Activated T-cell treated with anti-CD3 and anti-CD28 coated beads for 4 hours (primary cell): ENCODE results near the gene TP53TG5.

Experiments used
- DNase-seq: peaks from one replicate; pipeline ENCODE4 v3.0.0-alpha.2; 2020

TP53TG5 gene

DNA sequence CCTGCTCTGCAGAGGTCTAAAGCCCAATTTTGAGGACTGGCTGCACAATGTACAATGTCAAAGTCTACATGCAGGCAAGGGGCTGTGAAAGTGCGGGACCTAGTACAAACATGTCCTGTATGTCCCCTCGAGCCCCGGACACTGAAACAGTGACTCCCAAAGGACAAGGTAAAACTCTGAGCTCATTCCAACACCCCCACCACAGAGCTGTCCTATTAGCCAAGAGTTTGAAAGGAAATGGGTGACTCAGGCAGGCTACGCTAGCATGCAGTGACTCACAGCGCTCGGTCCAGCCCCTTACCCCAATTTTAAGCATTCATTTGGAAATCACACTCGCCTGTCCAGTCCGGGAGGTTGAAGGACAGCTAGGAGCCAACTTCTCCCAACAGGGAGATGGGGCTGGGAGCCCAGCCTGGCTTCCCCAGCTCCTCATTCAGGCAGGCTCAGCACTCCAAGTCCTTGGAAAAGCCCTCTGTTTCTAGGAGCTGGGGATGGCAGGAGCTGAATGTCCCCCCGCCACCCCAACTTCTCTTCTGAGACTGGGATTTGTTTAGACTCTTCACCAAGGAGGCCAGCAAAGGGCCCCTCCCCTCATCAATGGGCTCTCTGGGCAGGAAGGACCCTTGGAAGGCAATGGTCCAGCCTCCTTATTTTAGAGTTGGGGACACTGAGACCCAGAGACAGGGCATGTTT lies 33.8 kb downstream of the TP53TG5 start:
- no peak for DNase-seq

DNA sequence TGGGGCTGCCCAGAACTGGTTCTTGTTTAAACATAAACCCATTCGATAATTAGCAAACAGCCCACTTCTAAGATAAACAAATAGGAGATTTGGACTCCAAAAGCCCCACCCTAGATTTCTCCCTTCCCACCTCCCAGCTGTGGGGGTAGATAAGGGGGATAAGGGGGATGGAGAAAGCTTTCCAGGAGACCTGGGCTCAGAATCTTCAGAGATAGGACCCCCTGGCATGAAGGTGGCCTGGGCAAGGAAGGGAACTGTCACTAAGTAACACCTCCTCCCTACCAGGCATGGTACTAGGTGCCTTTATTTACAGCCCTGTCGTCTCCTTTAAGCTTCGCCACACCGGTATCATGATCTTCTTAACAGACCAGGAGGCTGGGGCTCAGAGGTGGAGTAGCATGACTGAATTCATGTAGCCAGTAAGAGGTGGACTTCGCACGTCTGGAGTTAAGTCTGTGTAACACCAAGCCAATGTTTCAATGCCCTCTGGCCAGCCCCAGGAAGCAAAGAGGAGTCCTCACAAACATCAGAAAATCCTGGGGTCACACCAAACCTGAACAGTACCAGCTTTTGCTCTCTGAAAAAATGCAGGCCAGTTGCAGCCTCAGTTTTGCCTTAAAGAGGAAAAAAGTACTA lies 34.5 kb downstream of the TP53TG5 start:
- no peak for DNase-seq

DNA sequence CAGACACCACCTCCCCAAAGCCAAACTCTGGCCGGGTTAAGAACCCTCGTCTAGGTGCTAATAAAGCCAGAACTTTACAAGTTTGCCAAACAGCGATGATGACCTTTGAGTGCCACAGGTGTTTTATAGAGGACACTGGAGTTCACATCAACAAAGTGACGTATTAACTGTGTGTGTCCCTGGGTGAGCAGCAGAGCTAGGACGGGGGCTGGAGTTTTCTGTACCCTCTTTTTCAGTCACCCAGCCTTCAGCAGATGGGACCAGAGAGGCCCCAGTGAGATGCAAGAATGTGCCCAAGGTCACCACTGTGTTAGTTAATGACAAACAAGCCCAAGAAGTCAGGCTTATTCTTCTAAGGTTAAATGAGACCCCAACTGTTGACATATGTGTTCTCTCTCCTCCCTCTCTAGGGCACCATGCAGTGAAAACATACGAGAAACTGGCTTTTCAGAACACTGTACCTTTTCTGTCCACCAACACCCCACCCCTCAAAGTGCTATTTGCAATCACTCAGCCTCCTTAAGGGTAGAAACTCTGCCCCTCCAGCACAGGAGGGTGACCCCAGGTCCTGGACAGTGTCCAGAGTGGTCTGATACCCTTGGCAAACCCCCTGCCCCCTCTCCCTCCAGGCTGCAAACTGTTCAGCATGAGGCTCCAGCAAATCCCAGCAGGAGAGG lies 35.1 kb downstream of the TP53TG5 start:
- no peak for DNase-seq

DNA sequence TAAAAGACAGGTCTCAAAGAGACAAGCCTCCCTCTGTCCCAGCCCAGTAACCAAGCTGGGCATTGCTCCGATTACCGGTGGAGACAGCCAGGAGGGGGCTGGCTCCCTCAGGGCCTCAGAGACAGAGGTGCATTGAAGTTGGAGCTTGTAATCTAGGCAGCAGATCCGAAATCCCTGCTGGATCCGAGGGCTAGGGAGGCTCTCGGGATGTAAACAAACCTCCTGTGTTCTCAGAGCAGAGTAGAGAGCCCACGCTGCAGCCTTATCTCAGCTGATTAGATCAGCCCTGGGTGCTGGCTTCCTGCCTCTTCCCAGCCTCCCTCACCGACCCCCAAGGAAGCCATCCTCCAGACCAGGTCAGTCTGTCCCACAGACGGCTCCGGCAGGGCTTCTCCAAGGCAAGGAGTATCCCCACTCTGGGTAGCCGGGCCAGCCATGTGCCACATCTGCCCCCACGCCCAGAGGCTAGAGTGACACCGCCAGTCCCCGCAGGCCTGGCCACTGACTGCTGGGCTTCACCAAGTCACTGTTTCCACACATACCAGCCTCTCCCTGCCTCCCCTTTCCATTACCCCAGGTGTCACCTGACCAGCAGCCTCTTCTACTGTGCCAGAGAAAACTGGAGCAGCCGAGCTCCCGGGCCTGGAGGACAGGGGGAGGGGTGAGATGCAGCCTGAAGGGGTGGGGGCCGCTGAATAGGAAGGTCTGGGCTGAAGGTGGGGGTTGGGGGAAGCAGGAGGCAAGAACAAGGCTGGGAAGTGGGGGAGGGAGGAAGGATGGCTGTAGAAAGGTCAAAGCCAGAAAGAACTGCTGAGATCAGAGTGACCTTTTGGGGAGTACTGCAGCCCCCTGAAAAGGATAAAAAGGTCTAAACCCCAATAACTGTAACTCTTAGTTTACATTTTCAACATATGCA lies 35.9 kb downstream of the TP53TG5 start:
- no peak for DNase-seq

DNA sequence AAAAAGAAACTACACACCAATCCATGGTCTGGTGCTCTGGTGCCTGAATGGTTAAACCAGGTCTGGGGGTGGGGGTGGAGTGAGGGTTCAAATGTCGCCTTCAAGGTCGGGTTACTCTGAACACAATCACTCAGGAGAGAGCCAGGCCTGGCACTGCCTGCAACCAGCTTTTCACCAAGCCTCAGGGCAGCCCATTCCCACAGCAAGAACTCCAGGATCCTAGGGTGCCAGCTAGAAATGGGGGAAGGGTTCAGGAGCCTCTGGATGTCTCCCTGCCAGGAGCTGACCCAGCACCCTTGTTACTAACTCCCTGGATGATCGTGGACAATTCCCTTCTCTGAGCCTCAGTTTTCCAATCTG lies 36.6 kb downstream of the TP53TG5 start:
- DNase-seq = no peak

DNA sequence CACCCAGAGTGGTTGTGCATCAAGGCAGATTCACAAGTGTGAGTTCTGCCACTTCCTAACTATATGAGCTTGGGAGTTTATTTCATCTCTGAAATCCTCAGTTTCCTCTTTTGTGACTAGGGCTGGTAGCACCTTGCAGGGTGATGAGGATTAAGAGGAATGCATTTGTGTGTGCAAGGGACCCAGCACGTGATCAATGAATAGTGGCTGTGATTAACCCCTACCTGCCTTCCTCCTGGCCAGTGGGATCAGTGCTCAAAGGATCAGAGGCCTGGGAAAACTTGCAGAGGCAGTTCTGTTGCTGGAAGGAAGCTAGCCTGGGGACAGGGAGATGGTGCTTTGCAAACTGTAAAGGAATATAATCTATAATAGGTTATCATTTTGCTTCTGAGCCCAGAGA lies 37.2 kb downstream of the TP53TG5 start:
- no peak for DNase-seq

DNA sequence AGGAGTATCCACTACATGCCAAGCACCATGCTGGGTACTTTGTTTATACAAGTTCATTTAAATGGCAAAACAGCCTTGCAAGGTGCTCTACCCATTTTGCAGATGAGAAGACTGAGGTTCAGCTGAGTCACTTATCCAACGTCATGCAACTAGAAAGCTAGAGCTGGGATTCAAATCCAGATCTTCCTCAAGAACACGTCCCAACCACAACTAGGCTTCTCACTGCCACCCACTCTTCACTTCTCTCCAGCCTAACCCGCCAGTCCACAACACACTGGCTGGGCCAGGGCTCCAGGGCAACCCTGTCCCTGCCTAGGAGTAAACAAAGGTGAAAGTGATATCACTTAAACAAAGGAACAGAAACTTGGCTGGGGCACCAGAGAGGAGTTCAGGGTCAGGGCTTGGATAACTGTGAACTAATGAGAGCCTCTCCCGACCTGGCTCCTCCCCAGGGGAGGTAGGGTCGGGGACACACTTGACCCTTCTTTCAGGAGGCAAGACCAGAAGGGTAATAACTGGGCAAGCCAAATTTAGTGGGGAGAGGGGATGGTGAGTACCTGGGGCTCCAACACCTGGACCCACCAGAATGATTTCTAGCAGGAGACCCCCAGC lies 37.8 kb downstream of the TP53TG5 start:
- no peak for DNase-seq

DNA sequence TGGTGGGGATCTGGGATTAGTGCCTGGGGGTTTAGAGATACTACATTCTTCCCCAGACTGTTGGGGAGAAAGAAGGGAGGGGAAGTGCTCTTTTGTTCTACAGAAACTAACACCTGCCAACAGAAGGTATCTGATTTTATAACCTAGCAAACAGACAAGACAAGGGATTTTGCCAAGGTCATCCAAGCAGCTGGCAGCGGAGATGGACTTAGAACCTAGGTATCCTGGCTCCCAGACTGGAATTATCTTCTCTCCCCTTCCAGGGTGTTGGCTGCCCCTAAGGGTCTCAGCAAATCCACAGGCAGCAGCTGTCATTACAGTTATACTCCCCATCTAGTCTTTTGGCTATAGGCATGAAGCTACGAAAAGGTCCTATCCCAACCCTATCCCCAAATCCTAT lies 38.3 kb downstream of the TP53TG5 start:
- no peak for DNase-seq

DNA sequence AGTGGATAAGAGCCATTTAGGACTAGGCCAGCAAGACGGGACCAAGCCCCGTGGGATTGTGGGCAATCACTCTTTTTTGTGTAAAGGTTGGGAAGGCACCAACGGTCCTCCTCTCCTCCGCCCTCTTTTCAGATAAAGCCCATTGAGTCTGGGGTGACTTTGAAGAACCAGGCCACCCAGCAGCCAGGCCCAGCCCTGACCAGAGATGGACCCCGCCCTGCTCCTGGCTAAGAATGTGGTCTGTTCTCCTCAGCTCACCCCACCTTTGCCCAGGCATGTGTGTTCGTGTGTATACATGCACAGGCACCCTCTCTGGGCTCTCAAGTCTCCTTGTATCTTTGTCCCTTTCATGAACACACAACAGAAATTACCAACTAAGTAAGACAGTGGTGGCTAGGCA lies 39.0 kb downstream of the TP53TG5 start:
- DNase-seq = no peak

DNA sequence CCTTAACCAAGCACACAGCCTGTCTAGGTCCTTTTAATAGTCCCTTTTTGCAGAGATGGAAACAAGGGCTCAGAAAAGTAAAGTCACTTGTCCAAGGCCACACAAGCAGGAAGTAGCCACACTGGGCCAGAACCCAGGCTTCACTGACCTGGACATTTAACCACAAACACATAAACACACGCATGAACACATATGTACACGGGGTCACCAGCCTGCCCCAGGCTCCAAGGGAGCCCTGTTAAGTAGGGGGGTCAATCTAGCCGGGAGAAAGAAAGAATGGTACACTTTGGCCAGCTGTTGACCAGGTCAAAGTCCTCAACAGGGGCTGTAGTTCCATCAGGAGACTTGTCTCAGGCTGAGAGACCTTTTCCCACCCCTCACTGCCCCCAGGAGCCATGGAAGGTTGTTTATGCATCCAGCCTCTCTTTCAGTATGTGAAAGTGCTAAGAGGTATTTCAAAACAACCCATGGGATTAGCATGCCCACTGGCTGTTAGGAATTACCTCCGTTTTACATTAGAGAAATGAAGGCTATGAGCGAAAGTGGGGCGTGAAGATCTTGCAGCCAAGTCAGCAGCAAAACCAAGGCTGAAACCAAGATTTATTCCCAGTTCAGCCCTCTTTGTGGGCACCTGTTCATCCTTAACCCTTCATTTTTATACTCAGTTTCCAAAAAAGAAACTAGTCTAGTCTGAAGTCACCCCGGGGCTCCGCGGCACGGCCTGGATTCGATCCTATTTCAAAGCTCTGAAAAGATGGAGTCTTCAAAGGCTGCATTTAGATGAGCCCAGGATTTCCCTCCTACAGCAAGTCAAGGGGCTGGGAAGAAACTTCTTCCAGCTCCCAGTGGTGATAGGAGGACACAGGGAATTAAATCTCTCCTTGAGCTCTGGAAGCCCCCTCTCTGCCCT lies 39.7 kb downstream of the TP53TG5 start:
- no peak for DNase-seq

DNA sequence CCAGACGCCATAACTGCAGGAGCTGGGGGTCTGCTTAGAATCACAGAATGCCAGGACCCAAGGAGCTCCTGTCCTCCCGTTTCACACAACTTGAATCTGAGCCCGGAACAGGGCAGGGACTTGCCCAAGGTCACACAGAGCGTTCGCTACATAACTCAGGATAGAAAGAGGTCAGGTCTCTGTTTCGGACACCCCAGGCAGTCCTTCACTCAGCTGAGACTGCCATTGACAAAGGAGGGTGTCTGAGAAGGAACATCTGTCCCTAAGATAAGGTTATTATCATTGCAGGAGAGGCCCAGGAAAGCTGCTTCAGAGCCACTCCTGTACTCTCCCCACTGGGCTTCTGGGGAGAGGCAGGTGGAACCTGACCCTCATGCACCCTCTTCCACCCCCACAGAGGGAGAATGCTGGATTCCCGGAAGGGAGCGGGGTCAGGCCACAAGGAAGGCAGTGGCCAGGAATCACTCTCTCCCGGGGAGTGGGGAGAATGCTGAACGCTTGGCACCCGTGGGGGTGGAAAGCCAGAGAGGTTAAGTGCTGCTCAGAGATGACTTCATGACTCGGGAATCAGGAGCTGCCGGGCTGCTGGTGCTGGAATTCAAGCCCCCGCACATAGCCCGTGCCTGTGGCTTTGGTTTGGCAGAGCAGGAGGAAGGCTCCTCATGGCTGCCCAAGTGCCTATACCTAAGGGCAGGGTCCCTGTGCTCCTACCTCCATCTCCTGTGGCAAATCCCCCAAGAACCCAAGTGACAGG lies 40.6 kb downstream of the TP53TG5 start:
- no peak for DNase-seq

DNA sequence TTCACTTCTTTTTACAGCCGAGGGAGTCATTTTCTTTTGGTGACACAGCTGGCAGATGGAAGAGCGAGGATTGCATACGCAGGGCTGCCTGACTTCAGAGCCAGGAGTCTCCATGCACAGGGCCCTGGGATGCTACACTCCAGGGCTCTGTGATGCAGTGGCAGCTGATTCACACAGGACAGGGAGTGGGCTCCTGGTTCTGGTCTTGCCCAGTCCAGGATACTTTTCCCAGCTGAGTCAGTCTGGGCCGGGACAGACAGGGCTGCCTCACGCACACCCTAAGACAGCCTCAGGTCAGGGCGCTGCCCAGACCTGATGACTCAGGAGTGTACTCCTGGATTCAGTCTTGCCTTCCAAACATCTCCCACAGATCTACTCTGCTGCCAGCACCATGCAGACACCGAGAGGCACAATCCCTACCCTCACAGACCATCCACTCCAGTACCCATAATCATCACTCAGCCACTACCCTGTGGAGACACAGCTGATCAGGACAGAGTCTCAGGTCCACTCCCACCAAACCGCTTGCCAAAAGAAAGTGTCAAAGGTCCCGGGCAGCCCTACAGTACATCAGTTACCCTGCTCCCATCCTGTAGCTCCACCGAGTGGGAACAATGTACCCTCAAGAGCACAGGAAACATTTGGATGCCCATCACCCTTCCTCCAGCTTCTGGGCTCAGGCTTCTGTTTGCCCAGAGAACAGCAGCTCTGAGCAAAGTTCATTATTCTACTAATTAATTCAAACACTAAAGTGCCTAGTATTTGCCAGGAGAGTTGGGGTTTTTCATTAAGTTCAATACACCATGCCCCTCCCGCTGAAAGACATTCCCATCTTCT lies 41.4 kb downstream of the TP53TG5 start:
- no peak for DNase-seq

DNA sequence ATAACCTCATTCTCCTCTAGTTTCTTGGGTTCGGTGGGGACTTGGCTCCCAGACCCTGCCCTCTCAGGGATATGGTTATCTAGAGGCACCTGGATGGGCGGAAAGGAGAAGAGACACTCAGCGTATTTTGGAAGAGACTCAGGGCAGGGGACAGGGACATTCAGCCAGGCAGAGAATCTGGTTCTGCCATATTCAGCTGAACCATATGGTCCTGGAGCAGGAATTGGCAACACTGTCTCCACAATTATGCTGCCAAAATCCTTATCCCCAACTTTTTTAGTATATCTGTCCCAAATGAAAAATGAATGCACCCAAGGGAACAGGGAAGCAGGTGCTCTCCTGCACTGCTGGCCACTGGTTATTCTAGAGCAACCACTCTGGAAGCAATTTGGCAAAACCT lies 47.6 kb downstream of the TP53TG5 start:
- DNase-seq = no peak

DNA sequence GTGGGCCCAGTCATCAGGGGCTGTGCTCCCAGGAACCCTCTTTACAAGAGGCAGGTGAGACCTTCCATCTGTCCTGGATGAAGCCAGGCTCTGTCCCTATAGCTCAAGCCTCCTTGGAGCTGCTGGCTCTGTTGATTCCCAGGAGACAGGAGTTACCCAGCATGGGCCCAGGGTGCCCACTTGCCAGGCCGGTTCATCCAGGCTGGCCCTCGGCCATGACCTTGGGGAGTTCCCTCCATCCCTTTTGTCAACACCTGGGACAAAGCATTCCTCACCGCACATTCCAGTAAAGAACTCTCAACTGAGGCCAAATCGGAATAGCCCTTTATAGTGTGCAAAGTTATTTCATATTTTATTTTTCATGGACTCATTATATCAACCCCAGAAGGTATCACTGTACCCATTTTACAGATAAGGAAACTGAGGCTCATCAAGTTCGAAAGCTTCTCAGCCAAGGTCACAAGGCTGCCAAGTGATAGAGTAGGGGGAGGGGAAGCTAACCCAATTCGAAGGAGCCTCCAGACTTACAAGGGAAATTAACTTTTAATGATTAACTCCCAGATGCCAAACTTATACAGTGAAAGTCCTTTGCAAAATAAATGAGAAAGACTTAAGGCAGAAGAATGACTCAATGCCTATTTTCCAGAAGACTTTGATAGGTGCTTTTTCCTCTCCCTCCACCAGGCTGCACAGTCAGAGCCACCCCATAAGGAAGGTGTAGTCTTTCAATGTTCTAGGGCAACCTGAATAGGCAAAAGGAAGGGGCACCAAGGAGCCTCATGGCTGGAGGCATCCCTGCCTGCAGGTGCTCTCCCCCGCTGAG lies 48.4 kb downstream of the TP53TG5 start:
- no peak for DNase-seq

DNA sequence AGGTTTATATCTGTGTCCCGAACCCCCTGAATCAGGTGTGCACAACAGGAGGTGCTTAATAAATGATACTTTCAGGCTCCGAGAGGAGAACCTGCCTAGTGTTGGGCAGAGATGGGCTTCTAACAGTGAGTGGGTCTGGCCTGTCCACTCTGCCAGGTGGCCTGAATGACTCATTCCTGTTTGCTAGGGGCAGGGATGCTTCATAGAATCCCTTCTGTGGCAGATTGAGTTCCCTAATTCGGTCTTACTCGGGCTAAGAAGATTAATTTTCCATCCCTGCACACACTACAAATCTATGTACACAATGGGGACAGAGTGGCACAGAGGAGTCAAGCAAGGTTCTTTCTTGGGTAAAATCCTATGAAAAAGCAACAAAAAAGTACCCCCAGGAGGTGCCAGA lies 49.7 kb downstream of the TP53TG5 start:
- DNase-seq = no peak

DNA sequence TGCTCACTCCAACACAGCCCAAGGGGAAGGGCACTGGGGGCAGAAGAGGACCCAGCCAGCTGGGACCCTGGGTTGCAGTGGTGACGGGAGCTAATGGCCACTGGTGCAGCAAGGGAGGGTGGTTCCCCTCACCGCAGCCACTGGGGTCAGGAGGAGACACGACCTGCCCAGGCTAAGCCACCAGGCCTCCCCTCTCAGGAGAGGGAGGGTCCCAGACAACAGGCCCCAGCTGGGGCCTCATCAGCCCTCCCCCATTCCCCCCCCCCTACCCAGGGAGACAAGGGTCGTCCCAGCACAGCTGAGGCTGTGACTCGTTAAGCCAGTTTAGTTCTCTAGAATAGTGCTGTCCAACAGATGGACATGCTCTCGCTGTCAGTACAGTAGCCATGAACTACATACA lies 52.8 kb downstream of the TP53TG5 start:
- no peak for DNase-seq

DNA sequence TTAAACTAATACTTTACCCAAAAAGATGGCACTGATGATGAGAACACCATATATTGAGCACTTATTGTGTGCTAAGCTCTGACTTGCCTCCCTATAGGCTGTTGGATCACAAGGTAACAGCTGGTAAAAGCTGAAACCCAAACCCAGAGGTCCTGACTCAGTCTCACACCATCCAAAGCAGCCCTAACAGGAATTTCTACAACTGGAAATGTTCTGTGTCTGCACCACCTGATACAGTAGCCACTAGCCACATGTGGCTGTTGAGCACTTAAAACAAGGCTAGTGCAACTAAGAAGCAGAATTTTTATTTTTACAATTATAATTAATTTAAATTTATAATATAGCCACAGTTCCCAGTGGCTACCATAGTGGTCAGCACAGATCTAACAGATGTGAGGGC lies 54.4 kb downstream of the TP53TG5 start:
- no peak for DNase-seq

DNA sequence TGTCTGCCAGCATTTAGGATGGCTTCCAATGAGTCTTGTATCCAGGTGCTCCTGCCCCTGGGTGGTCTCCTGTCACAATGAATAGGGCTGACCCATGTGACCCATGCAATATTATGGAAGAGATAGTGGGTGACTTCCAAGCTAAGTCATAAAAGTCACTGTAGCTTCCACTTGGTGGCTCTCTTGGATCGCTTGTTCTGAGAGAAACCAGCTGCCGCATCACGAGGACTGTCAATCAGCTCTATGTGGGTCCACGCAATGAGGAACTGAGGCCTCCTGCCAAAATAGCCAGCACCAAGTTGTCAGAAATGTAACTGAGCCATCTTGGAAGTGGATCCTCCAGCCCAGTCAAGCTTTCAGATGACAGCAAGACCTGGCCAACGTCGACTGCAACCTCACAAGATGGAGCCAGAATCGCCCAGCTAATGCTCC lies 55.2 kb downstream of the TP53TG5 start:
- no peak for DNase-seq
